Subcutaneous adipose tissue (tissue), 4 donors: ENCODE data around the gene BEAN1. TPM values are rescaled to one million over a fixed set of nuclear protein-coding genes. Genes with fewer than 3 reads are reported as not detected.

Source experiments
- total RNA-seq, 4 donors: library from RNA; depleted of rRNA; stranded (reverse); fragments of >200 nt; gene quantifications; one replicate each; pipeline ENCODE4 v1.1.0, GENCODE V29; 2016
- TF ChIP-seq, protein P1 (sequence below): fragments of 450-650 bp; IDR thresholded peaks from one replicate; pipeline ENCODE4 v1.5.1; 2016; ENCODE audit warnings: low read depth, mild to moderate bottlenecking, control low read depth, antibody characterized with exemption, moderate library complexity

BEAN1 gene, protein sequence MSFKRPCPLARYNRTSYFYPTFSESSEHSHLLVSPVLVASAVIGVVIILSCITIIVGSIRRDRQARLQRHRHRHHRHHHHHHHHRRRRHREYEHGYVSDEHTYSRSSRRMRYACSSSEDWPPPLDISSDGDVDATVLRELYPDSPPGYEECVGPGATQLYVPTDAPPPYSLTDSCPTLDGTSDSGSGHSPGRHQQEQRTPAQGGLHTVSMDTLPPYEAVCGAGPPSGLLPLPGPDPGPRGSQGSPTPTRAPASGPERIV
- under 1 TPM in 1 of 4 donors, not detected in 3; 0.88 TPM for total RNA-seq

DNA sequence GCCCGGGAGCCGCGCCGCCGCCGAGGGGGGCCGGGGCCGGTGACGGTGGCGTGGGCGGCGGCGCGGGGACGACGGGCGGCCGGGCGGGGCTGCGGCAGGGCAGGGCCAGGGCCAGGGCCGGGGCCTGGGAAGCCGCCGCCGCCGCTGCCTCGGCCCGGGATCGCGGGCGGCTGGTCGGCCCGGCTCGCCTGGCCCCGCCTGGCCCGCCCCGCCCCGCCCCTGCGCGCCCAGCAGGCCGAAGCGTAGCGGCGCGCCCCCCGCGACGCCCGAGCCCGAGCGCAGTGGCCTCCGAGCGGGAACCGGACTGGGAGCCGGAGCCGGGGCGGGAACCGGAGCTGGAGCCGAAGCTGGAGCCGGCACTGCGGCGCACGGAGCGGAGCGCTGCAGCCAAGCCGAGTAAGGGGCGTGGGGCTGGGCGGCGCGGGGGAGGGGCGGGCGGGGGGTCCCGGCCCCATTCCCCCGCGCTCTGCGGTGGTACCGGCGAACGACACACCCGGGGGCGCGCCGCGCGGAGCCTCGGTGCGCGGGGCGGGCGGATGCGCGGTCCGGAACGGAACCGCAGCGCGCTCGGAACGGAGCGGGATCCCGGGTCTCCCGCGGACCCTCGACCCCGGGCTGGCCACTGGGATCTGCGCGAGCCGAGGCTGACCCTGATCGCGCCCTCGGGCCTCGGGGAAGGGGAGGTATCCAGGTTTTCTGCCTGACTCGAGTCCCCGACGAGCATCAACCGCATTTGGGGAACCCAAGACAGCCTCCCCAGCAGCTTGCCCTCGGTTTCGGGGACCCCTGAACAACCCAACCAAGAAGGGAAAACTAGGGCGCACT is at the start of gene BEAN1:
Gene BEAN1, plus strand, starts transcription at position 260 of the 825 bp plus-strand sequence. CDS start 10,382 bp downstream, outside the sequence.
- TF ChIP-seq, protein P1, sequence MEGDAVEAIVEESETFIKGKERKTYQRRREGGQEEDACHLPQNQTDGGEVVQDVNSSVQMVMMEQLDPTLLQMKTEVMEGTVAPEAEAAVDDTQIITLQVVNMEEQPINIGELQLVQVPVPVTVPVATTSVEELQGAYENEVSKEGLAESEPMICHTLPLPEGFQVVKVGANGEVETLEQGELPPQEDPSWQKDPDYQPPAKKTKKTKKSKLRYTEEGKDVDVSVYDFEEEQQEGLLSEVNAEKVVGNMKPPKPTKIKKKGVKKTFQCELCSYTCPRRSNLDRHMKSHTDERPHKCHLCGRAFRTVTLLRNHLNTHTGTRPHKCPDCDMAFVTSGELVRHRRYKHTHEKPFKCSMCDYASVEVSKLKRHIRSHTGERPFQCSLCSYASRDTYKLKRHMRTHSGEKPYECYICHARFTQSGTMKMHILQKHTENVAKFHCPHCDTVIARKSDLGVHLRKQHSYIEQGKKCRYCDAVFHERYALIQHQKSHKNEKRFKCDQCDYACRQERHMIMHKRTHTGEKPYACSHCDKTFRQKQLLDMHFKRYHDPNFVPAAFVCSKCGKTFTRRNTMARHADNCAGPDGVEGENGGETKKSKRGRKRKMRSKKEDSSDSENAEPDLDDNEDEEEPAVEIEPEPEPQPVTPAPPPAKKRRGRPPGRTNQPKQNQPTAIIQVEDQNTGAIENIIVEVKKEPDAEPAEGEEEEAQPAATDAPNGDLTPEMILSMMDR: no peak

DNA sequence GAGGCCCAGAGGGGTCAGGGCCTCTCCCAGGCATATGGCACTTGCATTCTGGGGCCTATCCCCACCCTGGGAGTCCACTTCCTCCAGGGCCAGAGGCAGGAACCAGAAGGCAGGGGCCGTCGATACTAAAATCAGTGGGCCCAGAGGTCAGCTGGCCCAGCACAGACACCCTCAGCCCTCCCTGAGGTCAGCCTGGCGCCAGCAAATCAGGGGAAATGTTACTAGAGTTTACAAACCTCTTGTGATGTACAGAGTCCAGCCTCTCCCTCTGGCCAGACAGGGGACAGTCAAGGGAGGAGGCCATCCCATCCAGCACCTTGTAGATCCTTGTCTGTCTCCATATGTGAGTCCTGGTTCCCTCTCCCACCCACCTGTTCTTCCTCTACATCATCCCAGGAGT is 49.8 kb upstream of the BEAN1 start:
- TF ChIP-seq, protein P1: no peak

DNA sequence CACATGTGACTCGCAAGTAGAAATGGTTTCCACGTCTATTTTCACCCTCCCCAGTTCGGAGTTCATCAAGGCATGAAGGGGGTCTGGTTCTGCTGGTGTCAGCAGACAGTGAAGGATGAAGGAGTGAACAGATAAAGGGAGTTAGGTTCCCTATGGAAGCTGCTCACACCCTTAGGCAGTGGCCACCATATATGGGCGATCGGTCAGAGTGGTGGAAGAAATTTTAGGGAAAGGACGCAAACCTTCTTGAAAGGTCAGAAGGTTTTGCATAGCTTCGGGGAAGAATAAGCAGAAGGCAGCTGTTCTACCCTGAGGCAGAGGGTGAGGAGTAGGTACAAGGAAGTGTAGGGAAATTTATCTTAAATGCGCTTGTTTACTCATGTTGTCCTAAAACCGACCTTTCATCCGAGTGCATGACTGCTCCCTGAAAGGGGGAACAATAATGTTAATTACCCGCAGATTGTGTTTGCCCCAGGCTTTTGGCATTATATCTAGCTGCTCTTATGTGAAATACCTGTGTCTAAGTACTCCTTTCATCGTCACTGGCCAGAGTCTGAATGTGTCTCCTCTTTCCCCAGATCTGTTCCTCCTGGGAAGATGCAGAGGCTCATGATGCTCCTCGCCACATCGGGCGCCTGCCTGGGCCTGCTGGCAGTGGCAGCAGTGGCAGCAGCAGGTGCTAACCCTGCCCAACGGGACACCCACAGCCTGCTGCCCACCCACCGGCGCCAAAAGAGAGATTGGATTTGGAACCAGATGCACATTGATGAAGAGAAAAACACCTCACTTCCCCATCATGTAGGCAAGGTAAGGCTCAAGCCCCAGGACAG is 48.1 kb upstream of the BEAN1 start:
- TF ChIP-seq, protein P1: no peak

DNA sequence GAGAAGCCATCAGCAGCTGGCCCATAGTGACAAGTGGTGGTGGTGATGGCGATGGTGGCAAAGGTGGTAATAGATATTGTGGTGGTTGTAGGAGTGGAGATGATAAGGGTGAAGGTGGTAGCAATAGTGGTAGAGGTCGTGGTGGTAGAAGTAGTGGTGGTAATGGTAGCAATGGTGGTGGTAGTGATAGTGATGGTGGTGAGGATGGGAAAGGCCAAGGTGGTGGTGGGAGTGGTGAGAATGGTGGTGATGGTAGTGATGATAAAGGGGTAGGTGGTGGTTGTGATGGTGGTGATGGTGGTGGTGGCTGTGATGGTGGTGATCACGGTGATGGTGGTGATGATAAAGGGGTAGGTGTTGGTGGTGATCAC is 47.5 kb upstream of the BEAN1 start:
- TF ChIP-seq, protein P1: no peak

DNA sequence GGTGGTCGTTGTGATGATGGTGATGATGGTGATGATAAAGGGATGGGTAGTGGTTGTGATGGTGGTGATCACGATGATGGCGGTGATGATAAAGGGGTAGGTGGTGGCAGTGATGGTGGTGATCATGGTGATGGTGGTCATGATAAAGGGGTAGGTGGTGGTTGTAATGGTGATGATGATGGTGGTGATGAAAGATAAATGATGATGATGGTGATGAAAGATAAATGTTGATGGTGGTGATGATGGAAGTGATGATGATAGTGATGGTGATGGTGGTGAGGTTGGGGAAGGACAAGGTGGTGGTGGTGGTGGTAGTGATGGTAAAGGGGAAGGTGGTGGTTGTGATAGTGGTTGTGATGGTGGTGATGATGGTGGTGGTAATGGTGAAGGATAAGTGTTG is 46.7 kb upstream of the BEAN1 start:
- TF ChIP-seq, protein P1: no peak

DNA sequence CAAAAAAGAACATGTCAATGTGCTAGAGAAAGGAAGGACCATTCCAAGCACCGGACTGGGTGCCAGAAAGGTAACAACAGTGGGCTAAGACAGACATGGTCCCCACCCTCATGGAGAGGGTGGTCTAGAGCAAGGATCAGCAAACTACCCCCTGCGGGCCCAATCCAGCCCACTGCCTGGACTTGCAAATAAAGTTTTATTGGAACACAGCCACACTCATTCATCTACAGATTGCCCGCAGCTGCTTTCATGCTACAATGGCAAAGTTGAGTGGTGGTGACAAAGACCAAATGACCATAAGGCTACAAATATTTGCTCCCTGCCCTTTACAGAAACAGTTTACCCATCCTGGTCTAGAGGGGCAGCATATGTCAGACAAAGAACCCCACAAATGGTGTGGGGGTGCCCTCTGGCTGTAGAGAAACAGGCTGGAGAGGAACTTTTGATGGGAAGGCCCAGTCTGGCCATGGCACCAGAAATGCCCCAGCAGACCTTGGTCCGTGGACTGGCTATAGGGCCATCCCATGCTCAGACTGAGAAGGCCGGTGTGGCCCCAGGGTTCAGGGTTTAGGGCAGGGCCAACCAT is 45.4 kb upstream of the BEAN1 start:
- TF ChIP-seq, protein P1: no peak
